ENCODE results near the gene HNF1A.
"Not testable (repeated sequence)": the region's sequence is repeated elsewhere in the genome, so short reads cannot be mapped to it uniquely, and the experiment has no call there.

HNF1A gene

GRCh38 chr12:120978296-120979219, at the start of gene HNF1A:
HNF1A (plus strand) TSS chr12:120978543; CDS start chr12:120978769, 226 bp downstream.
- no peak for DNase-seq (ENCODE audit: low read depth, low spot score)

- DNase-seq (ENCODE audit: low read depth, low spot score) = peak; percentile 63
These were observed 49.3 kb upstream of the HNF1A start for GRCh38 chr12:120928864-120929652.

- no peak for DNase-seq (ENCODE audit: low read depth, low spot score)
These were observed 48.3 kb upstream of the HNF1A start for GRCh38 chr12:120930032-120930431.

- DNase-seq (ENCODE audit: low read depth, low spot score) = no peak
These were observed 46.3 kb upstream of the HNF1A start for GRCh38 chr12:120932058-120932457.

- no peak for DNase-seq (ENCODE audit: low read depth, low spot score)
These were observed 45.3 kb upstream of the HNF1A start for GRCh38 chr12:120932956-120933526.

GRCh38 chr12:120933786-120934185, 44.6 kb upstream of the HNF1A start:
- no peak for DNase-seq (ENCODE audit: low read depth, low spot score)

GRCh38 chr12:120936197-120936596, 42.1 kb upstream of the HNF1A start:
- DNase-seq (ENCODE audit: low read depth, low spot score) = no peak

GRCh38 chr12:120938496-120938895, 39.8 kb upstream of the HNF1A start:
- DNase-seq (ENCODE audit: low read depth, low spot score) = no peak

GRCh38 chr12:120939523-120939922, 38.8 kb upstream of the HNF1A start:
- no peak for DNase-seq (ENCODE audit: low read depth, low spot score)

GRCh38 chr12:120940006-120940405, 38.3 kb upstream of the HNF1A start:
- DNase-seq (ENCODE audit: low read depth, low spot score) = no peak

GRCh38 chr12:120940799-120941198, 37.5 kb upstream of the HNF1A start:
- no peak for DNase-seq (ENCODE audit: low read depth, low spot score)

- DNase-seq (ENCODE audit: low read depth, low spot score) = no peak
These were observed 36.9 kb upstream of the HNF1A start for GRCh38 chr12:120941412-120941811.

- DNase-seq (ENCODE audit: low read depth, low spot score) = no peak
These were observed 36.4 kb upstream of the HNF1A start for GRCh38 chr12:120941846-120942405.

- DNase-seq (ENCODE audit: low read depth, low spot score) = no peak
These were observed 34.9 kb upstream of the HNF1A start for GRCh38 chr12:120943482-120943881.

- DNase-seq (ENCODE audit: low read depth, low spot score) = no peak
These were observed 33.6 kb upstream of the HNF1A start for GRCh38 chr12:120944645-120945217.

GRCh38 chr12:120945516-120945915, 32.8 kb upstream of the HNF1A start:
- not testable (repeated sequence) for DNase-seq (ENCODE audit: low read depth, low spot score)

- DNase-seq (ENCODE audit: low read depth, low spot score) = not testable (repeated sequence)
These were observed 28.0 kb upstream of the HNF1A start for GRCh38 chr12:120950260-120950799.

GRCh38 chr12:120950807-120951206, 27.5 kb upstream of the HNF1A start:
- DNase-seq (ENCODE audit: low read depth, low spot score) = no peak

GRCh38 chr12:120955232-120955631, 23.1 kb upstream of the HNF1A start:
- no peak for DNase-seq (ENCODE audit: low read depth, low spot score)

- no peak for DNase-seq (ENCODE audit: low read depth, low spot score)
These were observed 21.6 kb upstream of the HNF1A start for GRCh38 chr12:120956579-120957300.
